GM12892 (cell line): ENCODE measurements around the gene FAF1.
"Not testable (repeated sequence)": the region's sequence is repeated elsewhere in the genome, so short reads cannot be mapped to it uniquely, and the experiment has no call there.

Source experiments
- DNase-seq: peaks from one replicate; pipeline ENCODE4 v3.0.0; 2011; ENCODE audit not compliant: insufficient read length
- FAIRE-seq: peaks from 2 replicates; lab custom pipeline; 2011; peaks lifted over from hg19 to GRCh38; lab: Jason Lieb, UNC
- POLR2A ChIP-seq: IDR thresholded peaks from 2 replicates; pipeline ENCODE4 v1.6.1; 2011; ENCODE audit warnings: low read depth, low read length, control low read depth
- POLR2AphosphoS5 ChIP-seq: IDR thresholded peaks from 2 replicates; pipeline ENCODE4 v1.6.1; 2011; ENCODE audit warnings: low read depth, low read length, control low read depth
- TAF1 ChIP-seq: IDR thresholded peaks from 2 replicates; pipeline ENCODE4 v1.6.1; 2011; ENCODE audit warnings: low read depth, mild to moderate bottlenecking, control low read depth, low read length, borderline replicate concordance

The FAF1 gene

DNA sequence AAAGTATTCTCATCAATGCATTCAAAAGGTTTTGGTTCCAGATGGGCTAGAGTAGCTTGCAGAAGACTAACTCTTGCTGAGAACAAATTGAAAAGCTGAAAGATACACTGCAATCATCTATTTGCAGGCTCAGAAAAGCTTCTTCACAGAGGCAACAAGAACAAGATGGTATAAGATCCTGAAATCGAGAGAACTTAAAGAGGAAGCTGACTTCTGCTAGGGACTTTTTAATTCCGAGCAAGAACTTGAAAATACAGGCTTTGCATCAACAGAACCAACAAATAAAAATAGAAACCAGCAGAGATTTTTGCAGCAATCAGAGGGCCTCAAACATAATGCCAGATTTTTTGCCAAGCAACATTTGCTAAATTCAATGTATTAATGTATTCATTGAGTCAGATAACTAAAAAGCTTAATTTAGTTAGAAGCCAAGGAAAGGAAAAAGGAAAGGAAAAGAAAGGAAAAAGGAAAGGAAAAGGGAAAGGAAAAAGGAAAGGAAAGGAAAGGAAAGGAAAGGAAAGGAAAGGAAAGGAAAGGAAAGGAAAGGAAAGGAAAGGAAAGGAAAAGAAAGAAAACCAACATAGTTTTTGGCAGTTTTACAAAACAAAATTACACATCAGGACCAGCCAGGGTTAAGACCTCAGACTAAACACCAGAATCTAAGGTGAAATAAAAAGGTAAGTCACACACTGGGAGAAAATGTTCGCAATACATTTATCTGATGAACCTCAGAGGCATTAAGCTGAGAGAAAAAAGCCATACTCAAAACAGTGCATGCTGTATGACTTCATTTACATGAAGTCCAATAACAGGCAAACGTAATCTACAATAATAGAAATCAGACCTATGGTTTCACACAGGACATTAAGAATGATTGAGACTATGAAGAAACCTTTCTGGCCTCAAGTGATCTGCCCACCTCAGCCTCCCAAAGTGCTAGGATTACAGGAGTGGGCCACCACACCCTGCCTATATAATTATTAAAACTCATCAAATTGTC lies 42.6 kb downstream of the FAF1 start:
- DNase-seq: no peak
- TF ChIP-seq POLR2A (no peak), POLR2AphosphoS5 (no peak), TAF1 (no peak)
- FAIRE-seq: peak; percentile 92

DNA sequence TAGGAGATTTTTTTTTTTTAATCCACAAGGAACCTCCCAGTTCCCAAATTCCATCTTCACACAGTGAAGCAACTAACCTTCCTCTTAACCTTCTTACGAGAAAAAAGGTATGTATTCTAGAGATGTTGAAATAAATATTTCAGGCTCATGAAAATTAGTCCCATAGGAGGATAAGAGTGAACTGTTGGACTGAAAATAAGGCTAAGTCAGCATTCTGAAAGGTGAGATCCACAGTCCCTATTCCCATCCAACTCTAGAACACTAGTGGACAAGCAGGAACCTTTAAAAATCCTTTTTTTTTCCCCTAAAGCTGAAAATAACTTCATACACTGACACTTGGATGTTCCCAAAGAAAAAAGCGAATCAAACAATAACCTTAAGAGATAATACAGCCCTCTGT lies 44.4 kb downstream of the FAF1 start:
- DNase-seq (no peak), FAIRE-seq (peak; percentile 40)
- TF ChIP-seq POLR2AphosphoS5 (no peak), POLR2A (no peak), TAF1 (no peak)

DNA sequence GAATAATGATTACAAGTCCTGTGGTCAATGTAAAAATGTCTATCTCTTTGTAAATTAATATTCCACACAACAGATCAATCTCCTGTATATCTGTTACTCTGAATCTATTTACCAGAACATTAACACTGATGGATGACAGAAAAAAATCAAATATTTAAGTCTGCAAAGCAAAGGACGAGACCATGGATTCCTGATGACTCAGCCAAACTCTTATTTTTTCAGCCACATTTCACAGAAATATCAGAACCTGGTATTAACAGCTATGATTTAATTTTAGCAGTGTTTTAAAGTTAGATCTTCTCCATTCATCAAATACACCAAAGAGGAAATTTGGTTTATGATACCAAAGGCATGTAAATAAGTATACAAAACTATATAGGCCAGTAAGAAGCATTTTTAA lies 46.1 kb downstream of the FAF1 start:
- no peak for FAIRE-seq
- no peak for DNase-seq
- no peak for TF ChIP-seq POLR2A
- TF ChIP-seq TAF1: no peak
- TF ChIP-seq POLR2AphosphoS5: no peak

DNA sequence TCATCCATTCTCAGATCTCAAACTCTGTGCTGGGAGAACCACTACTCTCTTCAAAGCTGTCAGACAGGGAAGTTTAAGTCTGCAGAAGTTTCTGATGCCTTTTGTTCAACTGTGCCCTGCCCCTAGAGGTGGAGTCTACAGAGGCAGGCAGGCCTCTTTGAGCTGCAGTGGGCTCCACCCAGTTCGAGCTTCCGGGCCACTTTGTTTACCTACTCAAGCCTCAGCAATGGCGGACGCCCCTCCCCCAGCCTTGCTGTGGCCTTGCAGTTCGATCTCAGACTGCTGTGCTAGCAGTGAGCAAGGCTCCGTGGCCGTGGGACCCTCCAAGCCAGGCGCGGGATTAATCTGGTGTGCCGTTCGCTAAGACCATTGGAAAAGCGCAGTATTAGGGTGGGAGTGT lies 49.7 kb downstream of the FAF1 start:
- DNase-seq, FAIRE-seq: not testable (repeated sequence)

DNA sequence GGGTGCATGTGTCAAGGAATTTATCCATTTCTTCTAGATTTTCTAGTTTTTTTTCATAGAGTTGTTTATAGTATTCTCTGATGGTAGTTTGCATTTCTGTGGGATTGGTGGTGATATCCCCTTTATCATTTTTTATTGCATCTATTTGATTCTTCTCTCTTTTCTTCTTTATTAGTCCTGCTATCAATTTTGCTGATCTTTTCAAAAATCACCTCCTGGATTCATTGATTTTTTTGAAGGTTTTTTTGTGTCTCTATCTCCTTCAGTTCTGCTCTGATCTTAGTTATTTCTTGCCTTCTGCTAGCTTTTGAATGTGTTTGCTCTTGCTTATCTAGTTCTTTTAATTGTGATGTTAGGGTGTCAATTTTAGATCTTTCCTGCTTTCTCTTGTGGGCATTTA lies 52.5 kb downstream of the FAF1 start:
- DNase-seq, FAIRE-seq: not testable (repeated sequence)

DNA sequence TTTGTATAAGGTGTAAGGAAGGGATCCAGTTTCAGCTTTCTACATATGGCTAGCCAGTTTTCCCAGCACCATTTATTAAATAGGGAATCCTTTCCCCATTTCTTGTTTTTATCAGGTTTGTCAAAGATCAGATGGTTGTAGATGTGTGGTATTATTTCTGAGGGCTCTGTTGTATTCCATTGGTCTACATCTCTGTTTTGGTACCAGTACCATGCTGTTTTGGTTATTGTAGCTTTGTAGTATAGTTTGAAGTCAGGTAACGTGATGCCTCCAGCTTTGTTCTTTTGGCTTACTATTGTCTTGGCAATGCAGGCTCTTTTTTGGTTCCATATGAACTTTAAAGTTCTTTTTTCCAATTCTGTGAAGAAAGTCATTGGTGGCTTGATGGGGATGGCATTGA lies 54.0 kb downstream of the FAF1 start:
- FAIRE-seq, DNase-seq: not testable (repeated sequence)

DNA sequence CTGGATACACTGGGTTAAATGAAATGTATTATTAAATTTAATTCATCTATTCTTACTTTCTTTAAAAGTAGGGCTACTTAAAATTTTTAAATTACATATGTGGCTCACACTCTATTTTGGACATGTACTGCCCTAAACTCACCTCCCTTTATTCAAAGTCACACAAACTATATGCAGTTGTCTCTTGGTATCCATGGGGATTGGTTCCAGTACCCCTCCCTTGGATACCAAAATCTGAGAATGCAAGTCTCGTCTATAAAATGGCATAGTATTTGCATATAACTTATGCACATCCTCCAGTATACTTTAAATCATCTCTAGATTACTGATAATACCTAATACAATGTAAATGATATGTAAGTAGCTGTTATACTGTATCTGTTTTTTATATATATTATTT lies 57.6 kb downstream of the FAF1 start:
- TF ChIP-seq TAF1: no peak
- TF ChIP-seq POLR2A: no peak
- TF ChIP-seq POLR2AphosphoS5: no peak
- FAIRE-seq: no peak
- DNase-seq: no peak

DNA sequence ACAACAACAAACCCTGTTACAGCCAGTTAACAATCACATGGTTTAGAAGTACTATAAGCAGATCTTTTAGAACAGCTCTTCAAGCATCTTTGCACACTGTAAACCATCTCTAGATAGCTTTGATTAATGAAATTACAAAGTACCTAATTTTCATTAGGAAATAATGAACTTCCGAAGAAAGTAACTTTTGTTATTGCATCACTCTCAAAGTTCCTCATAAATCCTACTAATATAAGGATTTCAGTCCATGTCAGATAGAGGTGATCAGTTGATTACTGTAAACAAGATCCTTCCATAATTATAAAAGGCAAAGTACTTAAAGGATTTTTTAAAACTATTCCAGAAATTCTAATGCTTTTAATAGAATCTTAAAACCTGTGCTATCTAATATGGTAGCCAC lies 58.2 kb downstream of the FAF1 start:
- no peak for TF ChIP-seq TAF1
- TF ChIP-seq POLR2AphosphoS5: no peak
- TF ChIP-seq POLR2A: no peak
- no peak for DNase-seq
- no peak for FAIRE-seq

DNA sequence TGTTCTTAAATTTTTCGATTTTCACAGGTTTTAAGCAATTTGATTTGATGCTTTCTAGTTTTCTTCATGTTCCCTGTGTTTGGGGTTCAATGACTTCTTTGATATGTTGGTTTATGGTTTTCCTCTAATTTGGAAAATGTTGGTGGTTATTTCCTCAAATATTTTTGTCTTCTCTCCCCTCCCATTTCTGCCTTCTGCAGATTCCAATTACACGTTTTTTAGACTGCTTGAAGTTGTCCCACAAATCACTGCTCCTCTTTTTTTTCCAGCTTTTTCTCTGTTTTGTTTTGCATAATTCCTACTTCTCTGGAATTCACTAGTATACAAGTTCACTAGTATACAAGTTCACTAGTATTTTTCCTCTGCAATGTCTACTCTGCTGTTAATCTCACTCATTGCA lies 61.3 kb downstream of the FAF1 start:
- FAIRE-seq: no peak
- DNase-seq: no peak
- TF ChIP-seq POLR2AphosphoS5: no peak
- no peak for TF ChIP-seq POLR2A
- no peak for TF ChIP-seq TAF1

DNA sequence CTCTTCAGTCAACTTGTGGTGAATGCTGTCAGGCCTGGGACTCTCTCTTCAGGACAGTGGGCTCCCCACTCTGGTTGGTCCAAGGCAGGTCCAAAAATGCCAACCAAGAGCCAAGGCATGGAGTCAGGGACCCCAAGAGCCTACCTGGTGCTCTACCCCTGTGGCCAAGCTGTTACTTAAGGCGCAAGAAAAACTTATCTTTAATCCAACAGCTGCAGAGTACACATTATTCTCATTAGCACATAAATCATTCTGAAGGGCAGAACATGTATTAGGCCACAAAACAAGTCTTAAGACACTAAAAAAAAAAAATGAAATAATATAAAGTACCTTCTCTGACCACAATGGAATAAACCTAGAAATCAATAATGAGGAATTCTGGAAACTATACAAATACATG lies 65.7 kb downstream of the FAF1 start:
- no peak for TF ChIP-seq TAF1
- no peak for TF ChIP-seq POLR2AphosphoS5
- TF ChIP-seq POLR2A: no peak
- DNase-seq (no peak), FAIRE-seq (no peak)

DNA sequence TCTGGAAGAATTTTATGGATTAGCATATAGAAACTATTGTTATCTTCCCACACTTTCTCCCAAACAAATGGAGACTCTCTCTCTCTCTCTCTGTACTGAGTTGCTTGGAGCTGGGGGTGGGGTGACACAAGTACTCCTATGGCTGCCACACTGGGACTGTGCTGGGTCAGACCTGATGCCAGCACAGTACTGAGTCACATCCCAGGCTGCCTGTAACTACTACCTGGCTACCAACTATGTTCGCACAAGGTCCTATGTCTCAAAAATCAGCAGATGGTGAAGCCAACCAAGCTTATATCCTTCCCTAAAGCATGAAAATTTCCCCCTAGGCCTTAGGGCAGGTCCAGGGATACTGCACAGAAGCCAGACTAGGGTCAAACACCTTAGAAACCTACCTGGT lies 66.6 kb downstream of the FAF1 start:
- no peak for FAIRE-seq
- DNase-seq: no peak
- no peak for TF ChIP-seq POLR2AphosphoS5

DNA sequence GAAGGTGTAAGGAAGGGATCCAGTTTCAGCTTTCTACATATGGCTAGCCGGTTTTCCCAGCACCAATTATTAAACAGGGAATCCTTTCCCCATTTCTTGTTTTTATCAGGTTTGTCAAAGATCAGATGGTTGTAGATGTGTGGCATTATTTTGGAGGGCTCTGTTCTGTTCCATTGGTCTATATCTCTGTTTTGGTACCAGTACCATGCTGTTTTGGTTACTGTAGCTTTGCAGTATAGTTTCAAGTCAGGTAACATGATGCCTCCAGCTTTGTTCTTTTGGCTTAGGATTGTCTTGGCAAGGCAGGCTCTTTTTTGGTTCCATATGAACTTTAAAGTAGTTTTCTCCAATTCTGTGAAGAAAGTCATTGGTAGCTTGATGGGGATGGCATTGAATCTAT lies 72.5 kb downstream of the FAF1 start:
- not testable (repeated sequence) for FAIRE-seq, DNase-seq

DNA sequence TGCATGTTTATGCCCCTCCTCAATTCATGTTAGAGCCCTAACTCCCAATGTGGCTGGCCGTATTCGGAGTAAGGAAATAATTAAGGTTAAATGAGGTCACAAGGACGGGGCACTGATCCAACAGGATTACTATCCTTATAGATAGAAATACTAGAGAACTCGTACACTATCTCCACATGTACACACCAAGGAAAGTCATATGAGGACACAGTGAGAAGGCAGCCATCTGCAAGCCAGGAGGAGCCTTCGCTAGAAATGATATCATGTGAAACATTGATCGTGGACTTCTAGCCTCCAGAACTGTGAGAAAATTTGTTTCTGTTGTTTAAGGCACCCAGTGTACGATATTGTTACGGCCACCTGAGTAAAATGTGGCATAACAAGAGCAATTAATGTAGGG lies 79.7 kb downstream of the FAF1 start:
- no peak for DNase-seq
- no peak for TF ChIP-seq TAF1
- TF ChIP-seq POLR2A: no peak
- TF ChIP-seq POLR2AphosphoS5: no peak
- FAIRE-seq: no peak
